K562 (cell line): Measurements from ENCODE around the gene SDCCAG8. TPM values are rescaled to one million over a fixed set of nuclear protein-coding genes. Genes with fewer than 3 reads are reported as not detected.

Experiments used
- ATAC-seq: fragments of 200-7000 bp; cut with Tn5 transposase; 3 replicates; pipeline ENCODE4 v1.9.1; 2020; ENCODE audit warnings: moderate library complexity
- BruUV-seq: library from RNA; stranded (reverse); fragments of 400-500 nt; replicated peaks from 2 replicates; lab custom pipeline; 2021; lab: Mats Ljungman, UMichigan
- CTCF ChIA-PET: fragments of 300-600 bp; formaldehyde crosslinking; extraction: SDS; loops from one replicate; lab custom pipeline; 2021; ENCODE audit warnings: low intra/inter-chr PET ratio; lab: Yijun Ruan, JAX
- POLR2A ChIA-PET: fragments of 300-600, 350-650 bp; sonication (Branson Sonifier 250); formaldehyde crosslinking; extraction: SDS; loops from one replicate; lab custom pipeline; 2021; ENCODE audit warnings: antibody characterized with exemption, inconsistent platforms; lab: Yijun Ruan, JAX
- DNase-seq, 4 experiments: peaks; one replicate each; pipeline versions ENCODE4 v3.0.0 to v3.0.0-alpha.2; 2011 to 2018; ENCODE audit warnings: low spot score in 3 of 4, mixed read lengths in 3 of 4; ENCODE audit errors: extremely low read depth in 1 of 4
- FAIRE-seq: peaks from 2 replicates; lab custom pipeline; 2011; peaks lifted over from hg19 to GRCh38; lab: Jason Lieb, UNC
- H2AFZ ChIP-seq: 2 replicates; pipeline ENCODE4 v1.6.0; 2011; ENCODE audit warnings: low read depth, low read length, control low read depth, inconsistent platforms
- H3K27ac ChIP-seq: fragments of 200-600 bp; 3 replicates; pipeline ENCODE4 v1.8.0; 2011; ENCODE audit warnings: low read depth, mild to moderate bottlenecking, control low read depth, inconsistent platforms, low read length, moderate library complexity, mixed read lengths; ENCODE audit errors: extremely low read depth
- H3K27me3 ChIP-seq, 2 experiments: fragments of 300-600 bp in 1 of 2; 2 replicates in 1 of 2; 3 replicates in 1 of 2; pipeline versions ENCODE4 v1.6.0 to v1.8.0; 2011; ENCODE audit warnings: inconsistent platforms in 2 of 2, low read length in 2 of 2, mild to moderate bottlenecking in 1 of 2, mixed read lengths in 1 of 2, moderate library complexity in 1 of 2; ENCODE audit not compliant: control insufficient read depth in 2 of 2, insufficient read depth in 2 of 2
- H3K36me3 ChIP-seq: fragments of 300-600 bp; 3 replicates; pipeline ENCODE4 v1.8.0; 2011; ENCODE audit warnings: mild to moderate bottlenecking, low read length, inconsistent platforms; ENCODE audit not compliant: control insufficient read depth, insufficient read depth
- H3K4me1 ChIP-seq, 2 experiments: fragments of 200-600 bp in 1 of 2; replicated peaks in 1 of 2; 2 replicates in 1 of 2; 3 replicates in 1 of 2; pipeline versions ENCODE4 v1.5.1 to v1.8.0; 2011; ENCODE audit warnings: inconsistent platforms in 2 of 2, low read length in 2 of 2, mild to moderate bottlenecking in 1 of 2, mixed read lengths in 1 of 2, moderate library complexity in 1 of 2; ENCODE audit not compliant: control insufficient read depth in 2 of 2, insufficient read depth in 2 of 2
- H3K4me2 ChIP-seq: 2 replicates; pipeline ENCODE4 v1.6.1; 2011; ENCODE audit warnings: low read length, control low read depth, inconsistent platforms, mixed read lengths; ENCODE audit not compliant: insufficient read depth
- H3K4me3 ChIP-seq: fragments of 200-600 bp; sonication (generic), shearing (Covaris generic); 2 replicates; pipeline ENCODE4 v1.5.1; 2016; ENCODE audit warnings: control low read depth, inconsistent platforms
- H3K79me2 ChIP-seq: fragments of 200-600 bp; 3 replicates; pipeline ENCODE4 v1.8.0; 2011; ENCODE audit warnings: low read length, inconsistent platforms; ENCODE audit not compliant: control insufficient read depth, insufficient read depth
- H3K9ac ChIP-seq, 2 experiments: 2 replicates each; pipeline versions ENCODE4 v1.6.0 to v1.6.1; 2011; ENCODE audit warnings: low read depth in 2 of 2, low read length in 2 of 2, control low read depth in 1 of 2, inconsistent platforms in 1 of 2, mild to moderate bottlenecking in 1 of 2, mixed read lengths in 1 of 2; ENCODE audit not compliant: insufficient read depth in 1 of 2
- H3K9me1 ChIP-seq: one replicate; pipeline ENCODE4 v1.6.0; 2011; ENCODE audit warnings: inconsistent platforms, mild to moderate bottlenecking, low read length, moderate library complexity; ENCODE audit not compliant: control insufficient read depth, insufficient read depth
- H3K9me3 ChIP-seq: replicated peaks from 2 replicates; pipeline ENCODE4 v1.5.1; 2011; ENCODE audit warnings: low read depth, low read length, inconsistent platforms; ENCODE audit not compliant: control insufficient read depth, insufficient read depth
- H4K20me1 ChIP-seq: replicated peaks from 2 replicates; pipeline ENCODE4 v1.6.1; 2011; ENCODE audit warnings: low read length, inconsistent platforms, mixed read lengths; ENCODE audit not compliant: control insufficient read depth, insufficient read depth
- KDM1A ChIP-seq, 2 experiments: fragments of 450-650 bp; IDR thresholded peaks; 2 replicates each; pipeline ENCODE4 v1.6.1; 2016; ENCODE audit warnings: mild to moderate bottlenecking in 2 of 2
- PHF20 ChIP-seq: fragments of 450-650 bp; IDR thresholded peaks from 2 replicates; pipeline ENCODE4 v1.6.1; 2018; ENCODE audit not compliant: partially characterized antibody
- RBM25 ChIP-seq: fragments of 200-400 bp; formaldehyde crosslinking; IDR thresholded peaks from 2 replicates; pipeline ENCODE4 v1.6.1; 2018; ENCODE audit warnings: low read length, low read depth, moderate library complexity; ENCODE audit not compliant: severe bottlenecking
- ZNF395 ChIP-seq: fragments of 200-800 bp; sonication (Bioruptor generic); IDR thresholded peaks from 2 replicates; pipeline ENCODE4 v1.6.1; 2017; ENCODE audit warnings: missing genetic modification characterization, missing compliant biosample characterization
- WGBS: fragments of 100-300 bp; shearing (Covaris generic); methylation state at CpG from one replicate; pipeline ENCODE4 v1.1.6; 2016; ENCODE audit warnings: low coverage, mixed read lengths; ENCODE audit not compliant: insufficient coverage; ENCODE audit errors: missing lambda C conversion rate; 5-methylcytosine and 5-hydroxymethylcytosine counted together
- in situ Hi-C: fragments of 300-500 bp; cut with MboI; formaldehyde crosslinking; loops from 4 replicates; pipeline ENCODE4 v1.15.0; 2018; ENCODE audit warnings: inconsistent platforms, mixed read lengths
- intact Hi-C: fragments of 100-400 bp; cut with micrococcal nuclease; formaldehyde crosslinking; loops from 2 replicates; pipeline ENCODE4 v1.14.2; 2022
- polyA plus RNA-seq, 8 experiments: library from polyadenylated mRNA; depleted of rRNA in 4 of 8; stranded (reverse) in 5 of 8; unstranded in 3 of 8; fragments of >200 nt; fragmentation: Nextera tagmentation in 2 of 8; fragmentation: Illumina TruSeq in 1 of 8; extraction: Ambion mirVana in 2 of 8; extraction: Trizol in 1 of 8; gene quantifications; 2 replicates each; pipeline versions ENCODE4 v1.2.1 to v1.2.3, GENCODE V29; 2011 to 2014; ENCODE audit warnings: inconsistent platforms in 1 of 8, missing spikeins in 1 of 8
- total RNA-seq, 7 experiments: library from RNA; depleted of rRNA in 6 of 7; stranded (reverse); fragments of >200 nt in 6 of 7; fragmentation: Illumina TruSeq in 2 of 7; extraction: Trizol in 2 of 7; gene quantifications; 2 replicates each; pipeline versions ENCODE4 v1.2.1 to v1.2.3, GENCODE V29; 2011 to 2021; ENCODE audit warnings: low replicate concordance in 1 of 7
- TF ChIP-seq, protein P1 (sequence below): fragments of 450-650 bp; IDR thresholded peaks from 2 replicates; pipeline ENCODE4 v1.6.1; 2018; ENCODE audit not compliant: partially characterized antibody

SDCCAG8 gene
- total and polyA plus RNA-seq, 9 of the 15 experiments (the other 6 are each of a cell fraction or from before 2014, with no cell fraction given), result 17.9 to 36.7 (median 25.4) TPM

GRCh38 chr1:243399561-243400155, 143.8 kb downstream of the SDCCAG8 start:
- no peaks in the 10 kb centered on the region for H4K20me1 ChIP-seq
- H3K27me3 ChIP-seq, result no peaks in the 10 kb centered on the region
- no peaks in the 10 kb centered on the region for H3K9me3 ChIP-seq
- no peak for TF ChIP-seq ZNF395
- 0 out of 4 replicates have a peak, but pooled peaks of 1 of the 2 experiments have one; percentile 8 for TF ChIP-seq KDM1A (IDR thresholded peaks at IDR 0.05)
- TF ChIP-seq, protein P1, sequence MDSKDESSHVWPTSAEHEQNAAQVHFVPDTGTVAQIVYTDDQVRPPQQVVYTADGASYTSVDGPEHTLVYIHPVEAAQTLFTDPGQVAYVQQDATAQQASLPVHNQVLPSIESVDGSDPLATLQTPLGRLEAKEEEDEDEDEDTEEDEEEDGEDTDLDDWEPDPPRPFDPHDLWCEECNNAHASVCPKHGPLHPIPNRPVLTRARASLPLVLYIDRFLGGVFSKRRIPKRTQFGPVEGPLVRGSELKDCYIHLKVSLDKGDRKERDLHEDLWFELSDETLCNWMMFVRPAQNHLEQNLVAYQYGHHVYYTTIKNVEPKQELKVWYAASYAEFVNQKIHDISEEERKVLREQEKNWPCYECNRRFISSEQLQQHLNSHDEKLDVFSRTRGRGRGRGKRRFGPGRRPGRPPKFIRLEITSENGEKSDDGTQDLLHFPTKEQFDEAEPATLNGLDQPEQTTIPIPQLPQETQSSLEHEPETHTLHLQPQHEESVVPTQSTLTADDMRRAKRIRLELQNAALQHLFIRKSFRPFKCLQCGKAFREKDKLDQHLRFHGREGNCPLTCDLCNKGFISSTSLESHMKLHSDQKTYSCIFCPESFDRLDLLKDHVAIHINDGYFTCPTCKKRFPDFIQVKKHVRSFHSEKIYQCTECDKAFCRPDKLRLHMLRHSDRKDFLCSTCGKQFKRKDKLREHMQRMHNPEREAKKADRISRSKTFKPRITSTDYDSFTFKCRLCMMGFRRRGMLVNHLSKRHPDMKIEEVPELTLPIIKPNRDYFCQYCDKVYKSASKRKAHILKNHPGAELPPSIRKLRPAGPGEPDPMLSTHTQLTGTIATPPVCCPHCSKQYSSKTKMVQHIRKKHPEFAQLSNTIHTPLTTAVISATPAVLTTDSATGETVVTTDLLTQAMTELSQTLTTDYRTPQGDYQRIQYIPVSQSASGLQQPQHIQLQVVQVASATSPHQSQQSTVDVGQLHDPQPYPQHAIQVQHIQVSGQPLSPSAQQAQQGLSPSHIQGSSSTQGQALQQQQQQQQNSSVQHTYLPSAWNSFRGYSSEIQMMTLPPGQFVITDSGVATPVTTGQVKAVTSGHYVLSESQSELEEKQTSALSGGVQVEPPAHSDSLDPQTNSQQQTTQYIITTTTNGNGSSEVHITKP, result no peak
- peak; percentile 66 for TF ChIP-seq RBM25
- TF ChIP-seq PHF20, result no peak
- no peak overlapping the region for H3K9ac ChIP-seq
- DNase-seq (no peak), FAIRE-seq (no peak), ATAC-seq (no peak)
- no peak overlapping the region for H3K4me3 ChIP-seq
- no peak overlapping the region for H3K27ac ChIP-seq
- BruUV-seq, result no TSS peak
- in situ Hi-C loops, result no loop called here
- intact Hi-C loops, result no loop called here
- ChIA-PET CTCF (no interaction called here), POLR2A (no interaction called here)
- H3K79me2 ChIP-seq, result no peaks in the 10 kb centered on the region
- no peak overlapping the region for H2AFZ ChIP-seq
- 50% methylated on average over 15 of the region's 15 CpGs for WGBS
- no peaks in the 10 kb centered on the region for H3K9me1 ChIP-seq
- H3K36me3 ChIP-seq, result no peaks in the 10 kb centered on the region
- H3K4me1 ChIP-seq, result no peaks in the 10 kb centered on the region
- no peak overlapping the region for H3K4me2 ChIP-seq
